Activated CD4-positive, CD25-positive, alpha-beta regulatory T cell (primary cell): ENCODE measurements around the gene RYR3.

Source experiments
- DNase-seq, 4 experiments: peaks; one replicate each; lab custom pipeline; 2025; lab: John Stamatoyannopoulos, UW

RYR3 gene

GRCh38 chr15:33649217-33649933 lies 338.6 kb downstream of the RYR3 start:
- no peak for DNase-seq

DNA sequence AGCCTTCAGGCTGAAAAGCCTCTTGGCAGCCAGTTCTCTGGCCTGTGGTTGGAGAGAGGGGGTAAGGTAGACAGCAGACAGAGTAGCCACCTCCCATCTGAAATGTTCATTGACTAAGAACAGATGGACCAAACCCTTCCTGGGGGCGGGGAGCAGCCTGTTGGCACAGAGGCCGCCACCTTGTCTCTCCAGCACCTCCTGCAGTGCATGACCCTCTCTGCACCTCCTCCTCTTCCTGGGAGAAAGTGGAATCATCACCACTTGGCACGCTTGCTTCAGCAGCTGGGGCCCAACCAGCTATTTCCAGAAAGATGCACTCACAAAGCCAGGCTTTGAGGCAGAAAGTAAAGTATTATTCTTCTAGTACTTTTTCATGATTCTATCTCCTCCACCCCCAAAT lies 344.1 kb downstream of the RYR3 start:
- DNase-seq: no peak

- DNase-seq: no peak
Measured at GRCh38 chr15:33655488-33655887, 344.7 kb downstream of the RYR3 start.

DNA sequence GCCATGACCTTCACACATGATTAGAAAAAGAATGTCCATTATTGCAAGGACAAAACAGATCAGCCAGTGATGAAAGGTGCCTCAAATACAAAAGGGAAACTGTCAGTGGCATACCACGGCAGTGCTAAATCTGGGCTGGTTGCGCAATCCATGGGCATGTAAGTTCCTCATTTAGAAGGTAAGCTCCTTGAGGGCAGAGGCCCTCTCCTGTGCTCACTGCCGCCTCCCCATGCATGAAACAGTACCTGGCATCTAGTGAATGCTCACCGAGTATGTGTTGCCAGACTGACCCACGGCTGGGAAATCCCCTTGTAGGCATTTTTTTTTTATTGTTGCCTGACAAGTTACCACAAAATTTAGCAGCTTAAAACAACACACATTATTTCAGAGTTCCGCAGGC lies 345.4 kb downstream of the RYR3 start:
- DNase-seq: no peak

DNA sequence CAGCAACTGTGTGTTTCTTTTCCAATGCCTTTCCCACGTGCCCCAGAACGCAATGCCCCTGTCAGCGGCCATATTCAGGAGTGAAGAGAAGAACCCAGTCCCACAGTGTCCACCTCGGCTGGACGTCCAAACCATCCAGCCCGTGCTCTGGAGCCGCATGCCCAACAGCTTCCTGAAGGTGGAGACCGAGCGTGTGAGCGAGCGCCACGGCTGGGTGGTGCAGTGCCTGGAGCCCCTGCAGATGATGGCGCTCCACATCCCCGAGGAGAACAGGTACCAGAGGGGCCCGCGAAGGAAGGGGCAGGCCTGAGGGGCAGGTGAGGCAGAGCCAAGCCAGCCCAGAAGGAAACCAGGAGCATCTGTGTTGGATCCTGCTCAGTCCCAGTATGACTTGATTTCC lies 349.4 kb downstream of the RYR3 start:
- DNase-seq: no peak

DNA sequence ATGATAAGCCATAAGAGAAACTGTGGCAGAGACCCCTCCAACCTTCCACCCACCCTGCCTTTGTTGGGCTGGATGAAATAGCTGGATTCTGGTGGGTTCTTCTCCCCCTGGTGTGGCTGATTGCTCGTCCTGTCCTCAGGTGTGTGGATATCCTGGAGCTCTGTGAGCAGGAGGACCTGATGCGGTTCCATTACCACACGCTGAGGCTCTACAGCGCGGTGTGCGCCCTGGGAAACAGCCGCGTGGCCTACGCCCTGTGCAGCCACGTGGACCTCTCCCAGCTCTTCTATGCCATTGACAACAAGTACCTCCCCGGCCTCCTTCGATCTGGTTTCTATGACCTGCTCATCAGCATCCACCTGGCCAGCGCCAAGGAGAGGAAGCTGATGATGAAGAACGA lies 351.2 kb downstream of the RYR3 start:
- no peak for DNase-seq

- no peak for DNase-seq
Measured at GRCh38 chr15:33664947-33665346, 354.2 kb downstream of the RYR3 start.

GRCh38 chr15:33670567-33670966 lies 359.8 kb downstream of the RYR3 start:
- no peak for DNase-seq

DNA sequence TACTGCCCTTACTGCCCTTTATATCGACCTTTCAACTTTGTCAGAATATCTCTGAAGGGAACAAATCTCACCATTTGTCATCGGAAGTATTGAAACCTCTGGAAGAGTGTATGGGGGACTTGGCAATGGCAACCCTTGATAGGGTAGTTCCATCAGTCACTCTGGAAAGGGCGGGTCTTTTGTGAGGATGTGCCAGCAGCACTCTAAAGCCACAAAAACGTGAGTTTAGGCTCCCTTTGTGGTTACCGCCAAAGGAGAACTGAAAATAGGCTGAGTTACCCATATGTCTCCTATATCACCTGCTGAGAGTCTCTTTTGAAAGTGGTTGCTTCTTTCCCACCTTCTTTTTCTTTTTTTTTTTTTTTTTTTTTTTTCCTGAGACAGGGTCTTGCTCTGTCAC lies 360.7 kb downstream of the RYR3 start:
- no peak for DNase-seq

DNA sequence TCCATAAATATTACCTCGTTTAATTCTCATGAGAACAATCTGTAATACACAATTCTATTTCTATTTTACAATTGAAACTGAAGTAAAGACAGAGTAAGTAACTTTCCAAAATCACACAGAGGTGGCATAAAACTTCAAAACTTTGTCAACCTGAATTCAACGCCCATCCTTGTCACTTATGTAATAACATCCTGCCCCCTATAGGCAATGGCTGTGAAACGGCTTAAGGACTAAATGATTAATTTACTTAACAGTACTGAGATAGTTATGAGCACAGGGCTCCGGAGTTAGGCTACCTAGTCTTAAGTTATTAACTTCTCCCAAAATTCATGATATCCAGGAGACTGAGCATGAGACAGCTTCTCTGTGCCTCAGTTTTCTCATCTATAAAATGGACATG lies 364.5 kb downstream of the RYR3 start:
- no peak for DNase-seq

- DNase-seq: no peak
Measured at GRCh38 chr15:33677238-33677830, 366.6 kb downstream of the RYR3 start.

DNA sequence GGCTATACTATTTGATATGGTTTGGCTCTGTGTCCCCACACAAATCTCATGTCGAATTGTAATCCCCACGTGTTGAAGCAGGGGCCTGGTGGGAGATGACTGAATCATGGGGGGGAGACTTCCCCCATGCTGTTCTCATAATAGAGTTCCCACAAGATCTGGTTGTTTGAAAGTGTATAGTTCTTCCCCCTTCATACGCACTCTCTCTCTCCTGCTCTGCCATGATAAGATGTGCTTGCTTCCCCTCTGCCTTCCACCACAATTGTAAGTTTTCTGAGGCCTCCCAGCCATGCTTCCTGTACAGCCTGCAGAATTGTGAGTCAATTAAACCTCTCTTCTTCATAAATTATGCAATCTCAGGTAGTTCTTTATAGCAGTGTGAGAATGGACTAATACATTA lies 367.4 kb downstream of the RYR3 start:
- no peak for DNase-seq

DNA sequence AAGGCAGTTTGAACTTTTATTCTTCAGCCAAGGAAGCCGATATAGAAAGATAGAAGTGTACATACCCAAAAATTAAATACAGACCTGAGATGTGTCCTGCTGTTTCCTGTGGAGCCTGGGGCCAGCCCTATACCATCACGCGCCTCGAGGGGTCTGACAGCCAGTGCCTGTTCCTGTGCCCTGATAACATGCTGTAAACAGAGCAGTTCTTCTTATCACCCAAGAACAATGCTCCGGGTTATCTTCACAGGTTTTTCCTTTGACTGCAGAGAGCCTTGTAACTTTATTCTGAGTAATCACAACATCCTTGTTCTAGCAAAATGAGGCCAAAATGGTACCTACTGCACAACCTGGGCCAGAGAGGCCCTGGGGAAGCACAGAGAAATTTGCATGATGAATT lies 367.8 kb downstream of the RYR3 start:
- no peak for DNase-seq

- no peak for DNase-seq
Measured at GRCh38 chr15:33679061-33679460, 368.3 kb downstream of the RYR3 start.

DNA sequence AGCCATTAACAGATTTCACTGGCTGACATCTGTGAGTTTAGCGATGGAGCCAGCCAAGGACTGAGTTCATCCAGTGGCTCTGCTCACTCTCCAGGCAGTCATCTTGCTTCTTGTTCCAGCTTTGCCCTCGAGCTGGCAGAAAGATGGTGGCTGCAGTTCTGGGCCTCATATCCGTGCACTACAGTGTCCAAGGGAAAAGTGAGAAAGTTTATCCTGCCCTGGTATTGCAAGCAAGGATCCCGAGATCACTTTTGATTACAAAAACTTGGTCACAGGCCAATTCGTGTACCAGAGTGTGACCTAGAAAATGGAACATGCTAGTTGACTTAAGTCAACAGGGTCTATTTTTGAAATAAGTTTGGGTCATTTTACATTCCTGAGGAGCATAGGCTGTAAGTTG lies 369.6 kb downstream of the RYR3 start:
- DNase-seq: no peak

GRCh38 chr15:33693166-33693800 lies 382.5 kb downstream of the RYR3 start:
- DNase-seq: no peak

DNA sequence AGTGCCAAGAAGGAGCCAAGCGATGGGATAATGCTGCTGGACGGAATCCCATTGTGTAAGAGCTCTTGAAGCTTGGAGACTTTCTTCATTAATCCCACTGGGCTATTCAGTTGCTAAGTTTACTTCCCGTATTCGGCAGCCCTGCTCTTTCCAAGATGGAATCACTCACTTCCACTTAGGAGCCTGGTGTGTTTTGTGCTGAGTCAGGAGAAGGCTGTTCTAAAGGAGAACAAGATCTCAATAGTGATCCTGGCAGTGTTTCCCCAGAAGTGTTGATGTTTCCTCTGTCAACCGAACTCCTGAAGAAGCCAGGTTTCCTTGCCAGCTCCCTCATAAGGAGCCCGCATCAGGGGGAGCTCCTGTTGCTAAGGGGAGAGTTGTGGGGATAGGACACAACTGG lies 387.4 kb downstream of the RYR3 start:
- no peak for DNase-seq

GRCh38 chr15:33699145-33699544 lies 388.4 kb downstream of the RYR3 start:
- DNase-seq: no peak

- no peak for DNase-seq
Measured at GRCh38 chr15:33699691-33700447, 389.1 kb downstream of the RYR3 start.

- peak; percentile 14 to 46 (median 20) for DNase-seq
Measured at GRCh38 chr15:33700695-33701303, 390.0 kb downstream of the RYR3 start.

GRCh38 chr15:33701304-33701696 lies 390.5 kb downstream of the RYR3 start:
- DNase-seq: no peak

GRCh38 chr15:33706173-33706572 lies 395.4 kb downstream of the RYR3 start:
- no peak for DNase-seq
